ENCODE measurements around the gene LHFPL2.
"Not testable (repeated sequence)": the region's sequence is repeated elsewhere in the genome, so short reads cannot be mapped to it uniquely, and the experiment has no call there.

LHFPL2 gene

DNA sequence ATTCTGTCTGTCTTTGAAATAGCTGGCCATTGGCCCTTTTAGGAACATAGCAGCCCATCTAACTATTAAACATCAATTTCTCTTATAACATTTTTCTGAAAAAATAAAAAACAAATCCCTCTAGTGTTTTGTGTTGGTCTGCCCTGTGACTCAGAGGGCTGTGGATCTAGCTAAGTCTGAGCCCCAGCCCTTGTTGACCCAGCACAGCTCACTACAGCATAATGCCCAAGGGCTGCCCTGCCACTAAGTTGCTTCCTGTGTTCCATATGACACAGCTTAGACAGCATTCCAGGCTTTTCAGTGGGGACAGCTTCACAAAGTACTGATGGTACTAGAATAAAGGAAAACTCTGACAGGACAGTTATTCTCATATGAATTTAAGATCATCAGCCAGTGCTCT is 152.2 kb downstream of the LHFPL2 start:
- no peak for DNase-seq

- no peak for DNase-seq
Measured at GRCh38 chr5:78495800-78496199, 152.8 kb downstream of the LHFPL2 start.

DNA sequence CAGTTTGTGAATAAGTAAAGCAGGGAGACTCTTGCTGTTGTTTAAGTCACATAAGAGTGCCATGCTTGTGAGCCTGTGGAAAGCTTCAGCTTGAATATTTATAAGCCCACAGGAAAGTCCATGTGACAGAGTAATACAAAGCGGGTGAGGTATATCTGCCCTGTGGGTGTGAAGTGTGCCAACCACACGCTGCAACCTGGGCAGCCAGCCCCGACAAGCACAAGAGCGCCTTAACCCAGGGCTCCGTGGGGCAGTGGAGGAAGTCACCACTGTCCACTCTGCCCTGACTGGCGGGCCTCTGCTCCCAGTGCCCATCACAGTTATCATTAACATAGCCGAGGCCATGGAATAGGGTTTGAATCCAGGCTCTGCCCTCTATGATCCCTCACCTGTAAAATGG is 155.9 kb downstream of the LHFPL2 start:
- no peak for DNase-seq

GRCh38 chr5:78492224-78492623 is 156.3 kb downstream of the LHFPL2 start:
- no peak for DNase-seq

GRCh38 chr5:78490709-78491485 is 157.7 kb downstream of the LHFPL2 start:
- no peak for DNase-seq

DNA sequence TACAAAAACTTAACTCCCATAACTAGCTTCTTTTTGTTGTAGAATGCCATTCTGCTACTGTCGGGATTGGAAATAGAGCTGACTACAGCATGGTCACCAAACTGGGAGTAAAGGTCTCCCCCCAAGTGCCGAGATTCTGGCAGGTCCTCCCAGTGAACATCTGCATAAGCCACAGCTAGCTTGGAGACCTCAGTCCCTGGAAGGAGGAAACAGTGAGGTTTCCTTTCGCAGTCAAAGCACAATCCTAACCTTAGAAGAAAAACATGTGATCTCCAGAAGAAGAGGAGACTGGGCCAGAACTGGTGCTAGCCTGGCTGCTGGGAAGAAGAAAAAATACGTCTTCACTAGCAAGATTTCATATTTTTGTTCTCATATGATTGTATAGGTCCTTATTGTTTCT is 160.7 kb downstream of the LHFPL2 start:
- no peak for DNase-seq

- DNase-seq: no peak
Measured at GRCh38 chr5:78486218-78486617, 162.4 kb downstream of the LHFPL2 start.

GRCh38 chr5:78483809-78484521 is 164.6 kb downstream of the LHFPL2 start:
- DNase-seq: no peak

DNA sequence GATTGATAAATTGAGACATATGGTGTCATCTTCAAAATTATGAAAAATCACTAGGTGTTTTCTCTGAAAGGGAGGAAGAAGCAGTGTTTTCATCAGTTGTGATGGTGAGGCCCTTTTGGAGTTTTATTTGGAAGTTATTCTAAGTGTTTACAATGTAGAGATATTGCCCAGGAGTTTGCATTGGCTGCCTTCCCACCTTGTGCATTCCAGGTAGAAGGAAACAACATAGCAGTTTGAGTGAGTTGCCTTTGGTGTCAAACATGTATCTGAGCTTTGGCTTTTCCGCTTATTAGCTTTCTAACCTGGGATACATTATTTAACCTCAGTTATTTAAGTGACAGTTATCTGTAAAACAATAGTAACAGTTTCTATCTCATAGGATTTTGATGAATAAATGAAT is 165.6 kb downstream of the LHFPL2 start:
- no peak for DNase-seq

DNA sequence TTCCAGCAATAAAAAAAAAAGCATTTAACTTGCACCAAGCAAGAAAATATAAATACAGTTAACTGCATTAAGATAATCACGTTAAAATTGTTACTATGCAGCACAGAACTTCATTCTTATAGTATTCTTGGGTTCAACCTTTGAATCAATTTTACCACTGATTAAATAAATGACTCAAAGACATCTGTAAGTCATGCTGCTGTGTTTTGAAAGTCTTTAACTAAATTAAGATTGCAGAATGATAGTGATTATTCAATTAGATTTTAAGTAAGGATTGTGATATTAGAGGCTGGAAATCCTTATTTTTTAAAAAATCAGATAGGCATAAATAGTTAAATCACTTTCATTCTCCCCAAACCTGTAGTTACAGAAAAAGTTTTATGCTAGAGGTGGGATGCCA is 171.8 kb downstream of the LHFPL2 start:
- DNase-seq: no peak

- no peak for DNase-seq
Measured at GRCh38 chr5:78475370-78475769, 173.2 kb downstream of the LHFPL2 start.

DNA sequence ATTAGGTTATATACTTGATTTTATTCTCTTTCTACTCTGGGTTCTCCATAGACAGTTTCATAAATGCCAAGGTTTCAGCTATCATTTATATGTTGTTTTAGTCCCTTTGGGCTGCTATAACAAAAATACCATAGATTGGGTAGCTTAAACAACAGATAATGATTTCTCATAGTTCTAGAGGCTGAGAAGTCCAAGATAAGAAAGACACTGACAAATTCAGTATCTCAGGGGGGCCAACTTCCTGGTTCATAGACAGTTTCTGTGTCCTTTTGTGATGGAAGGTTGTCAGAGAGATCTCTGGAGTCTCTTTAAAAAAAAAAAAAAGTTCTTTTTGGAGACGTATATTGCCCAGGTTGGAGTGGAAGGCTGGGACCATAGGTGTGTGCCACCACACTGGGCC is 174.8 kb downstream of the LHFPL2 start:
- DNase-seq: no peak

DNA sequence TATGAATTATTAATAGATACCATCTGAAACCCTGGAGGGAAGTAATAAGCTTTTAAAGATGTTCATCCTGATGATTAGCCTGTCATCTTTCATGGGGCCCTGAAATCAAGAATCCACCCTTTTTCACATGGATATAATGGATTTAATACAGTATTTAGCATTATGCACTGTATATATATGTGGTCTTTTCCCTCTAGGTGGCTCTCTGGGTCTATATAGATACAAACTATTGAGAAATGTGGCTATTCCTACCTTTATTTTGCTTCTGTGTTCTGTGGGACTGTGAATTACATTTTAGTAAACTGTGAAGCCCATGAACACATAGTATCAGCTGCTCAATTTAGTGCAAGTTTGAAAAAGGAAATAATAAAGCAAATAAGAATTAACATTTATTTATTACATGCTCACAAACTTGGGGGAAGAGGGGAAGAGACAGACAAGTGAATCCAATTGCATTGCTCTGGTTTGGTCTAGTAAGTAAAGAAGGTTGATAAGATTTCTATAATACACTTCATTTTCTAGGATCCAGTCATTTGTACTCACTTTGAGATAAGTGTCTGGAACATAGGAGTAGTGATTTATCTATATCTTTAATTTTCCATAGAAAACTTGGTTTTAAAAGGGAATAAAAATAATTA is 176.0 kb downstream of the LHFPL2 start:
- DNase-seq: no peak

GRCh38 chr5:78471896-78472295 is 176.7 kb downstream of the LHFPL2 start:
- DNase-seq: no peak

- no peak for DNase-seq
Measured at GRCh38 chr5:78467752-78468357, 180.7 kb downstream of the LHFPL2 start.

DNA sequence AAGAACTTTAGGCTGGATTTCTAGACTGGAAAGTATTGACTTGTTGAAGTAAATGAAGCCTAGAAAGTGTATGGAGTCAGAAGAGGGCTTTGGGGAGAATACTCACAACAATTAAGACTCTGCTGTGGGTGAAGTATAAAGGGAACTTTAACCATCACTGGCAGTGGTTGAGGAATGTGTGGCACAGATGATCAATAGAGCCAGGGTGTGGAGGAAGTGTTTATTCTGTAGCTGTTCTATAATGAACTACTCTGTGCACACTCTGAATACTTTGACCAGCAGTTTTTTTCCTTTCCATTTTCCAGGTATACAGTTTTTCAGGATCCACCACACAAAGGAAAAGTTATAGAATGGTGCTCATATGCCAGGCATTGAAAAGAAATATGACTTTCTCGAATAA is 181.4 kb downstream of the LHFPL2 start:
- no peak for DNase-seq

GRCh38 chr5:78458843-78459242 is 189.7 kb downstream of the LHFPL2 start:
- DNase-seq: no peak

DNA sequence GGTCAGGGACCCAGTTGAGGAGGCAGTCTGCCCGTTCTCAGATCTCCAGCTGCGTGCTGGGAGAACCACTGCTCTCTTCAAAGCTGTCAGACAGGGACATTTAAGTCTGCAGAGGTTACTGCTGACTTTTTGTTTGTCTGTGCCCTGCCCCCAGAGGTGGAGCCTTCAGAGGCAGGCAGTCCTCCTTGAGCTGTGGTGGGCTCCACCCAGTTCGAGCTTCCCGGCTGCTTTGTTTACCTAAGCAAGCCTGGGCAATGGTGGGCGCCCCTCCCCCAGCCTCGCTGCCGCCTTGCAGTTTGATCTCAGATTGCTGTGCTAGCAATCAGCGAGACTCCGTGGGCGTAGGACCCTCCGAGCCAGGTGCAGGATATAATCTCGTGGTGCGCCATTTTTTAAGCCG is 191.1 kb downstream of the LHFPL2 start:
- not testable (repeated sequence) for DNase-seq

DNA sequence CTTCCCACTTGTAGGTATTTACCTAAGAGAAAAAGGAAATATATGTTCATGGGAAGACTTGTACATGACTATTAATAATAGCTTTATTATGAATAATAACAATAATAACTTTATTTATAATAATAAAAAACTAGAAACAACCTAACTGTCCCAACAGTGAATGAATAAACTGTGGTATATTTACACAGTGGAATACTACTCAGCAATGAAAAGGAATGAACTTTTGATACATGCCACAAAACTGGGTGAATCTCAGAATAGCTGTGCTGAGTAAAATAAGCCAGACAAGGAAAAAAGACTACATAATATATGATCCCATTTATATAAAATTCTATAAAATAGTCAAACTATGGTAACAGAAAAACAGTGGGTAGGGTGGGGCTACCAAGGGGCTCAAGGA is 199.5 kb downstream of the LHFPL2 start:
- DNase-seq: no peak

DNA sequence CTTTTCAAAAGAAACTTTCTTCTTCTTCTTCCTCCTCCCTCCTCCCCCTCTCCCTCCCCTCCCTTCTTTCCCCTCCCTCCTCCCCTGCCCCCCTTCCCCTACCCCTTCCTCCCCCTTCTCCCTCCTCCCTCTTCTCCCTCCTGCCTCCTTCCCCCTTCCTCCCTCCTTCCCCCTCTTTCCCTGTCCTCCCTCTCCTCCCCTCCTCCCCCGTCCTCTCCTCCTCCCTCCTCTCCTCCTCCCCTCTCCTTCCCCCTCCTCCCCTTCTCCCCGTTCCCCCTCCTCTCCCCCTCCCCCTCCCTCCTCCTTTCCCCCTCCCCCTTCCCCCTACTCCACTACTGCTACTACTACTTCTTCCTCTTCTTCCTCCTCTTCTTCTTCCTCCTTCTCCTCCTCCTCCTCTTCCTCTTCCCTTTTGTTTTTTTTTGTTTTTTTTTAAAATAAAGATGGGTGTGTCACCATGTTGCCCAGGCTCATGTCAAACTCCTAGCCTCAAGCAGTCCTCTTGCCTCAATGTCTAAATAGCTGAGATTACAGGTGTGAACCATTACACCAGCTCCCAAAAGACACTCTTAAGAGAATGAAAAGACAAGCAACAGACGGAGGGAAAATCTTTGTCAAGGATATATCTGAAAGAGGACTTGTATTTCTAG is 200.7 kb downstream of the LHFPL2 start:
- DNase-seq: no peak
